Astrocyte of the spinal cord (primary cell): ENCODE measurements around the gene MGLL.

ENCODE experiments used
- DNase-seq: peaks from one replicate; pipeline ENCODE4 v3.0.0; 2011; ENCODE audit warnings: low read depth, low spot score
- H3K4me3 ChIP-seq: 2 replicates; pipeline ENCODE4 v1.5.1; 2011; ENCODE audit warnings: low read depth, mild to moderate bottlenecking, low read length, moderate library complexity
- CTCF ChIP-seq: IDR thresholded peaks from 2 replicates; pipeline ENCODE4 v1.5.1; 2012; ENCODE audit warnings: low read depth, mild to moderate bottlenecking, low read length, inconsistent platforms
- in situ Hi-C: cut with HindIII; loops from 2 replicates; pipeline ENCODE4 v1.10.0; 2017; ENCODE audit warnings: low sequenced_read_pairs

Gene MGLL

DNA sequence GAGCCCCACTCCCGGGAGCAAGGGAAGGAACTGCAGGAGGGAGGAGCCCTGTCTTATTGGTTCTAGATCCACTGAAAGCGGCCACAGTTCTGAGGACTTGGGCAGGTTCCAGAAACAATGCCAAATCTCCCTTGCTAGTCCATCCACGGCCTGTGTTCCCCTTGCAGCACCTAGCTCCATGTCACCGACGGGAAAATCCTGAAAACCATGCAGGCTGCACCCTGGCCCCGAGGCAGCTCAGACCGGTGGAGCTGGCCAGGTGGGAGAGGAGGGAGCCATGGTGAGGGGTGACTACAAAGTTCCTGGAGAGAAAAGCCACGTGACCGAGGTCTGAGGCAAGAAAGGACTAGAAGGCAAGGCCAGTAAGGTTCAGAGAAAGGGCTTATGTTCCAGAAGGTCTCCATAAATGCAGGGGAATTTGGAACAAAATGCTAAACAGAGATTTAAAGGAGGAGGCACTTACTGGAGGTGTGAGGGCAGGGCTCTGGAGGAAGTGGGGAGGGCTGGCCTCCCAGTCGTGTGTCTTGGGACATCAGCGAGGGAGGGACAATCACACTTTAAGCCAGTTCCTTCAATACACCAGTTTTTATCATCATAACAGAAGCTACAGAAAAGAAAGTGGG lies 5.4 kb downstream of the MGLL start:
- TF ChIP-seq CTCF, result no peak

DNA sequence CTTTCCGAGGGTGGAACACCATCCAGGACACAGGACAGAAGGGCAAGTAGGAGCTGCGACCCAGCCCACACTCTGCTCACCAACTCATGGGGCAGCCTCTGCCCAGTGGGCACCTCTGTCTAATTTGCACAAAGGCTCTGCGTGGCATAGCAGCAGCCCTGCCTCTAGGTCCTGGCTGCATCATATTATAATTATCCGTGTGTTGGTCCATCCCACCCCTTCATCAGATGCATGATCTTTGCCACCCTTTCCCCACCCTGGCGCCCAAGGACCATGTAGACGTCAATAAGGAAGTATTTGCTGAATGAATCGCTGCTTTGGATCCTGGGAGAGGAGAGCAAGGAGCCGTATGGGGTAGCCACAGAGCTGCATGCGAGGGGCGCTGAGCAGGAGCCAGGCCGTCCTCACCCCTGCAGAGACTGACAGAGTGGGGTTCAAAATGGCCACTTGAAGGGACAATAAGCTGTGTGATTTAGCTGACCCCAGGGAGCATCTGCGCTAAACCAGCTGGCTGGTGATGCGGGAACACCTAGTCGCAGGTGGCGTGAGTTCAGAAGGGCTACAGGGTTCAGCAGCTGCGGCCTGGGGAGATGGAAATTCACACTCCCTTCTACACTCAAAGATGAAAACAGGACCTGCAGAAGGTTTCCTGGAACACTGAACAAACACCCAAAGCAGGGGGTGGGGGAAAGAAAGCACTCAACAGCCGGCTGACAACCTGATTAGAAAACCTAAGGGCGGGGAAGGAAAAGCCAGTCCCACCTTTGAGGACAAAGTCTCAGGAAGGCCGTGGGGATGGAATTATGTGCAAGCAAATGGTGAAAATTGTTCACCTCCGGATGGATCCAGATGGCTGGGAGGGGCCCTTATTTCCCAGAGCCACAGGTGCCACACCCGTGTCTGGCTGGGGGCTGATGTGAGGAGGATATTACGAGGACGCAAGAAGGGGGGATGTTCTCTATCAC lies 6.4 kb downstream of the MGLL start:
- DNase-seq, result no peak
- H3K4me3 ChIP-seq, result no peak overlapping the region
- TF ChIP-seq CTCF, result no peak
- in situ Hi-C loops, result no loop called here

More for the DNA sequence above, 5.4 kb downstream of the MGLL start:
- DNase-seq, result no peak
- no peak overlapping the region for H3K4me3 ChIP-seq
- in situ Hi-C loops, result no loop called here

DNA sequence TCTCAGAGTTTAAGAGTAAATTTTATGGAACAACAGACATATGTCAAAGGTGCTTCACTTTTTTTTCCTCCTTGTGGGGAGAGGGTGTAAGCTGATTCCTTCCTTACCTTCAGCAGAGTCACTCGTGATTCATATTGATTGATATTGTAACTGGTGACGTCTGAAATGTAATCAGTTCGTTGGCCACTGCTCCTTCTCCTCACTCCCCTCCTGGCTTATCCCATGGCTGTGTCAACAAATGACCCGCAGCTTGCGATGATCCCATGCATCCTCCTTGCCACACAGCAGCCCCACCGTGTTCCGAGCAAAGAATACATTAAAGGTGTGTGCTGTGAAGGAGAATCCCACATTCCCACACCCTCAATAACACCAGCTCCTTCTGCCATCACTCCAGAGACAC lies 7.3 kb downstream of the MGLL start:
- DNase-seq, result no peak
- no peak overlapping the region for H3K4me3 ChIP-seq
- no peak for TF ChIP-seq CTCF
- in situ Hi-C loops, result no loop called here

GRCh38 chr3:127814325-127814781 lies 8.0 kb downstream of the MGLL start:
- in situ Hi-C loops, result no loop called here
- H3K4me3 ChIP-seq, result no peak overlapping the region
- TF ChIP-seq CTCF, result no peak
- DNase-seq, result no peak

DNA sequence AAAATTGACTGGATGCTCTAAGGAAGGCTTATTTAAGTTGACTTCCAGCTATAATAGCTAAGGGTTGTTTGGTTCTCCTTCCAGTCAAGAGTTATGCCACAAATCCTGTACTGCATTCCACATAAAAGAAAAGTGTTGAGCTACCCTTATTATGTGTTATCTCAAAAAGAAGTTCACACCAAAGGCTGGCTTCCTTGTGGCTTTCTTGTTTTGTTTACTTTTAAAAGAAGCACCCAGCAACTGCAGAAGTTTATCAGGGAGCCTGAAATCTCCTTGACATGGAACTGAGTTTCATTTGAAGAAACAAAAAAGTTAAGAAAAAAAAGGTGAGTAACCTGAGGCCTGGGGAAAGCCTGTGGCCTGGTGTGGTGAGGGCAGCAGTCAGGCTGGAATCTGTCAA lies 10.2 kb downstream of the MGLL start:
- no peak overlapping the region for H3K4me3 ChIP-seq
- no peak for DNase-seq
- in situ Hi-C loops, result no loop called here
- TF ChIP-seq CTCF, result no peak

GRCh38 chr3:127811717-127812116 lies 10.6 kb downstream of the MGLL start:
- no peak for DNase-seq
- no peak for TF ChIP-seq CTCF
- in situ Hi-C loops, result no loop called here
- no peak overlapping the region for H3K4me3 ChIP-seq
